GM21515 (cell line): ENCODE measurements around the gene CDK5RAP2.
"Not testable (repeated sequence)": the region's sequence is repeated elsewhere in the genome, so short reads cannot be mapped to it uniquely, and the experiment has no call there.

ENCODE experiments used
- ATAC-seq: cut with Tn5 transposase; IDR thresholded peaks from one replicate; pipeline ENCODE4 v1.9.1; 2021; ENCODE audit not compliant: unreplicated experiment

CDK5RAP2 gene

GRCh38 chr9:120545701-120546550 is 34.0 kb downstream of the CDK5RAP2 start:
- ATAC-seq = no peak

- ATAC-seq = no peak
These were observed 35.5 kb downstream of the CDK5RAP2 start for GRCh38 chr9:120544441-120544840.

GRCh38 chr9:120542701-120543490 is 37.1 kb downstream of the CDK5RAP2 start:
- no peak for ATAC-seq

GRCh38 chr9:120541921-120542320 is 38.0 kb downstream of the CDK5RAP2 start:
- no peak for ATAC-seq

DNA sequence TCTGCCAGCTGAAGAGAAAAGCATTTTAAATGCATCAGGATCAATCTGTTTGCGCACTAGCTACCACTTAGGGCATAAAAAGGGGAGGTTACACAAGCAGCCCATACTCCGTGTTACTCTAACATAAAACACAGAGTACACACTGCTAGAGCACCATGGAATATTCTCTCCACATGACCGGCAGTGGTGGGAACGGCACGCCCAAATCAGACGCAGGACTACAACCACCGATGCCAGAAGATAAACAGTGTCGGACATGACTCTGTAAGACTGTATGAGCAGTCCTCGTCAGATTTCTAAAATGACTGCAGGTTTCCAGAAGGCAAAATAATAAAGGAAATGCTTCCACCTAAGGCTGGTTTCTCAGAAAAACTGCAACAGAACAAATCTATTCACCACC is 40.0 kb downstream of the CDK5RAP2 start:
- ATAC-seq = no peak

DNA sequence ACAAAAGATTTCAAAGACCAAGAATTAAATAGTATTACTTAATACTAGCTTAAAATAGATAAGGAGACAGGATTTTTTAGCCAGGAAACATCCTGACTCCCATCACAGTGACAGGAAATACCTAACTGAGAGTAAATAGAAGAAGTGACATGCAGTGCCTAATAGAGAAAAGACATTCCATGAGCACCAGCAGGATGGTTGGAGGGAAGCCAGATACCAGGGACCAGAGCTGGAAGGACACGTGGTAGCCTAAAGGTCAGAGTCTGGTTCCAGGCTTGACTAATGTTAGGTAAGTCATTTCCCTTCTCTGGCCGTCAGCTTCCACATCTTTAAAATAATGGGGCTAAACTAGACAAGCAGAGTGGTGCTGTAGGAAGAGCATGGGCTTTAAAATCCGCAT is 41.6 kb downstream of the CDK5RAP2 start:
- ATAC-seq = no peak

DNA sequence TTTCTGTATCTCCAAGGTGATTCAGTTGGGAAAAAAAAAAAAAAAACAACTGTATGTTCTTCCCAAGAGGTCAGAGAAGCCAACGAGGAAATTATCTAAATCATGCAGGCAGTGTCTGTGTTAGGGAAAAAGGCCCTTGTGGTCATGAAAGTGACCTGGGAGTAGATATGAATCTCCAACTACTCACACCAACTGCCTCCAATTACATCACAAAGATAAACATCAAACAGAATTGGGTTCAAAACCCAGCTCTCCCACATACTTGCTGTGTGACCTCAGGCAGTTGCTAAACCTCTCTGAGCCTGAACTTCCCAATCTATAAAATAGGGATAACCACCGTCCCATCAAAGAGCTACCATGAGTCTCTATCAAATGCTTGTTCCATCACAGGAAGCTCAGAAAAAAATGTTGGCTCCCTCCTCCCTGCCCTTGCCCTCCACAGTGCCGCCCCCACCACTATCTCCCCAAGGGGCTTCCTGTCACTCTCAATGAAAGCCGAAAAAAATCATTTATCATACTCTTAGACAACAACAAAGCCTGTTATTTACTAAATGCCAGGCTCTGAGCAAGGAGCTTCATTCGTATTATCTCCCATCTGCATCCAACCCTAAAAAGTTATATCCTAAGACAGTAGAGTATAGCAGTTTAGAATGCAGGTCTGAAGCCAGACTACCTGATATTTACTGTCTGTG is 42.9 kb downstream of the CDK5RAP2 start:
- no peak for ATAC-seq

- ATAC-seq = no peak
These were observed 43.9 kb downstream of the CDK5RAP2 start for GRCh38 chr9:120536094-120536493.

DNA sequence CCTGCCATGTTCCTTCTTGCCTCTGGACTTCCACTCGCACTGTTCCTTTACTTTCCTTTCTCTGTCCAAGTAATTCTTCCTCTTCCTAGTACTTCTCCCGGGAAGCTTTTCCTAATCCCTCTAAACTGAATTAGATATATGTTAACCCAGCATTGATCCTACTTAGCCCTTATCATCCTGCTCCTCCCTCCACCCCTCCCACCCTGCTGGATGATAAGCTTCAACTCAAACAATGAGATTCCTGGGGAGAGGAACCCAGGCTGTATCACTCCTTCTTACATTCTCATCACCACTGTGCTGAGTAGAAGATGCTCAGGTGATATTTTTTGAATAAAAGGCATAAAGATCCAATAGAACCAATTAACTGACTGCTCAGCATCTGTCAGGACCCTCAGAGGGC is 45.7 kb downstream of the CDK5RAP2 start:
- no peak for ATAC-seq

DNA sequence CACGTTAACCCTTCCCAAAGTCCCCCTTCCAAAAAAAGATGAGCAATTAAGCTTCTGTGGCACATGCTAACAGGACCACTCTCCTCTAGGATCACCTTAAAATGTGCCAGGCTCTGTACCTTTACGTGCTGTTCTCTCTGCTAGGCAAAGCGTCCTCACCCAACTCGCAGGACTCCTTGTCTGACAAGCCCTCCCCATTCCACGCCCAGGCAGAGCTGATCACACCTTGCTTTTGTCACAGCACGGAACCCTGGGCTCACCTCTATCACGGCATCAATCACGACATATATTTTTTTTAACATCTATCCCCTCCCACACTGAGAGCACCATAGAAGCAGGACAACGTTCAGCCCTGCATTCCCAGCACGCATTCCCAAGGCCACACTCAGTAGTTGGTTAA is 47.1 kb downstream of the CDK5RAP2 start:
- no peak for ATAC-seq

DNA sequence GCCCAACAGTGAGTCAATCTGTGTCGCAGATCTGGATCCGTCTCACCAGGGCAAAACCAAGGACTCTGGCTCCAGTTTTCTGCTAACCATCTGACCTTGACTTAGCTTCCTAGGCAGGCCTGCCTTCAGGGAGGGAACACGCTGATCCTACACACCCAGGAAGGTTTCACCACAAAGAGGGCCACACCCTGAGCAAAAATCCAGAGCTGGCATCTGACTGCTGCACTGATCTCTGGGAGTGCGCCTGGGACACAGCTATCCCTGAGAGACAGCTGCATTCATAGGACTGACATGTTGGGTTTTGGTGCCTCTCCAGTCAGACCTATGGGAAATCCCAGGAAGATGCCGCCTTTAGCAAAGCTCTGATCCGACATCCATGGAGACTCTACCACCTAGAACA is 47.5 kb downstream of the CDK5RAP2 start:
- no peak for ATAC-seq

DNA sequence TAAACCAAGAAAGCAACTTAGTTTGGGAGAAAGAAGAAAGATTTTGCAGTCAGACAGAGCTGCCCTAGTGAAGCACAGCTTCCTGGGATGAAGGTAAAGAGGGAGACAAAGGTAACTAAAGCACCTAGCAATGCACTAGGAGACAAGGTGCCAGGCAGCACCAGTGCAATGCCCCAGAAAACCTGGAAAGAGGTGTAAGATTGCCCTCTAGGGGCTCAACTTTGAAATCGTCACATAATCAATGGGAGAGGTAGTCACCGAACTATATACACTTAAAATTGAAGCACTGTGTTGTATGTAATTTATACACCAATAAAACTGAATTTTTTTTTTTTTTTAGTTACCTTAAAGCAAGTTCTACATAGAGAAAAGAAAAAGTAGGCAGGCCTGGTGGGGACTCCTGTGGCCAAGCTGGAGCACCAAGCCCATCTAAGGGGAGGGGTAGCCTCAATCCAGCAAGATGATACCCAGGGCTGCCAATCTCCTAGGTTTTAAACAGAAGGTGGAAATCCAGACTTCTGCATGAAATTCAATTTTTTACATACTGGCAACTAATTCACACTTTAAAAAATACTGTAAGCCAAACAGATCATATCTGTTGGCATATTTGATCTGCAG is 48.2 kb downstream of the CDK5RAP2 start:
- ATAC-seq = no peak

- not testable (repeated sequence) for ATAC-seq
These were observed 49.6 kb downstream of the CDK5RAP2 start for GRCh38 chr9:120530220-120530832.

- no peak for ATAC-seq
These were observed 51.1 kb downstream of the CDK5RAP2 start for GRCh38 chr9:120528829-120529228.

- ATAC-seq = no peak
These were observed 51.6 kb downstream of the CDK5RAP2 start for GRCh38 chr9:120528327-120528726.

DNA sequence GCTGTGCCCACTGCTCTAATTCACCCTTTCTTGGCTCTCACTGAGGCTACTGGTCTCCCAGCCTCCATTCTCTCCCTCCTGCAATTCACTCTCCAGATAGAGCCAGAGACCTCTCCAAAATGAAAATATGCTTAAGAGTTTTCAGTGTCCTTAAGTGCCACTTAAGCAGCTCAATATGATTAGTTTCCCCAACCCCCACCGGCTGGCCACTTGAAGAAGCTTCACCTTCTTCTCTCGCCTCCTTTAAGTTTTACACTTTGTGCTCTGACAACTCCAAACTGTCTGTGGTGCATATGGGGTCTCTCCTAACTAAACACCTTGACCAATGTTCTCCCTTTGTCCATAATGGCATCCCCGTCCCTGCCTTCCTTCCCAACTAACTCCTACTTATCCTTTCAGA is 53.4 kb downstream of the CDK5RAP2 start:
- no peak for ATAC-seq

- no peak for ATAC-seq
These were observed 55.1 kb downstream of the CDK5RAP2 start for GRCh38 chr9:120524863-120525262.

GRCh38 chr9:120524038-120524437 is 55.9 kb downstream of the CDK5RAP2 start:
- ATAC-seq = no peak

GRCh38 chr9:120522558-120522957 is 57.4 kb downstream of the CDK5RAP2 start:
- no peak for ATAC-seq

DNA sequence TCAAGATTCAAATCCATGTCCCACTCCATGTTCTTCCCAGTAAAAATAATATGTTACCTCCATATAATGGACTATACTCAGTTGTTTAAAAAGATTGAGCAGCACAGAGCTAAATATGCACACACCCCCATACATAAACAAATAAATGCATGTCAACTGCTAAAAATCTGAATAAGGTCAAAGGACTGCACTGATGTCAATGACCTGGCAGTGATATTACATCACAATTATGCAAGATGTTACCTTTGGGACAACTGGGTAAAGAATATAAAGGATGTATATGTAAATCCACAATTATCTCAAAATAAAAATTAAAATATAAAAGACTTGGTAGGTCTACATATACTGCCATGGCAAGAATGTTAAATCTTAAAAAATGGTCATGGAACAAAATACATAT is 57.9 kb downstream of the CDK5RAP2 start:
- ATAC-seq = no peak

DNA sequence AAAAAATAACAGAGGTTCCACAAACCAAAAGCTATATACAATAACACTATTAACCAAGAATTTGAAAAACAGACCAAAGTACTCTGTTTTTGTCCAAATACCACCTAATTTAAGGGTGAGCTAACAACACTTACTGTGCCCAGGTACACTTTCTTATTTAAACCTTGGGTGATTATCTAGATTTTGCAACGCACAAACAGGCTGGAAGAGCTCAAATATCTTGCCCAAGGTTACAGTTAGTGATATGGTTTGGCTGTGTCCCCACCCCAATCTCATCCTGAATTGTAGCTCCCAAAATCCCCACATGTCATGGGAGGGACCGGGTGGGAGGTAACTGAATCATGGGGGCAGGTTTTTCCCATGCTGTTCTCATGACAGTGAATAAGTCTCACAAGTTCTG is 58.9 kb downstream of the CDK5RAP2 start:
- ATAC-seq = no peak
